ENCODE data around the gene DPH7. TPM values are rescaled to one million over a fixed set of nuclear protein-coding genes. Genes with fewer than 3 reads are reported as not detected.

The DPH7 gene
- total RNA-seq, 1 experiment from 2014 or later, result 54.4 TPM

DNA sequence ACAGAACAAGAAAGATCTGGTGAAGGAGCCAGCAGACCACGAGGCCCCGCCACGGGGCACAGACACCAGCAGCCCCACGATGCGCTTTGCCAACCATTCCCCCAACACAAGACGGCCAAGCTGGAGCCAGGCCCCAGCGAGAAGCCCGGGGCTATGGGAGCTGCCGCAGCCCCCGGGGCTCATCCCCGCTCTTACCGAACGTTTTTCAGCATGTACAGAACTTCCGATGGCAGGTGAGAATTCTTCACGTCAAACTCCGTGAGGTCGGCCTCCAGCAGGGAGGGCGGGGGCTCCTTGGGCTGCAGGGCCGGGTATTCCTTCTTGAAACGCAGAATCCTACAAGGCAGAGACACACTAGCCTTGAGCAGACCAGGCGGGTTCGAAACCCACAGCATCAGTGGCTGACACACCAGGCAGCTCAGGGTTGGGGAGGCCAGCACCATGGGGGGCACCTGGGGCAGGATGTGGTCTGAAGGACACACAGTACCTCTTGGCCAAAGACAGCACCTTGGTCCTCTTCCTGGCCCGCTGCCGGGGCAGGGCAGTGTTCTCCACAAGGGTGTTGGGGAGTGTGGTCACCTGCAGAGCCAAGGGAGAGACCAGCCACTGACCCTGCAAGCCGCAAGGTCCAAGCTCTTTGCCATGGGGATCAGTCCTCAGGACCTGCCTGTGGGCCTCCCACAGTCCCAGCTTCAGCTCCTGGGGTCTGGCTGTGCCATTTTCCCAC lies 35.3 kb downstream of the DPH7 start (continued):
- TF ChIP-seq, protein P1, sequence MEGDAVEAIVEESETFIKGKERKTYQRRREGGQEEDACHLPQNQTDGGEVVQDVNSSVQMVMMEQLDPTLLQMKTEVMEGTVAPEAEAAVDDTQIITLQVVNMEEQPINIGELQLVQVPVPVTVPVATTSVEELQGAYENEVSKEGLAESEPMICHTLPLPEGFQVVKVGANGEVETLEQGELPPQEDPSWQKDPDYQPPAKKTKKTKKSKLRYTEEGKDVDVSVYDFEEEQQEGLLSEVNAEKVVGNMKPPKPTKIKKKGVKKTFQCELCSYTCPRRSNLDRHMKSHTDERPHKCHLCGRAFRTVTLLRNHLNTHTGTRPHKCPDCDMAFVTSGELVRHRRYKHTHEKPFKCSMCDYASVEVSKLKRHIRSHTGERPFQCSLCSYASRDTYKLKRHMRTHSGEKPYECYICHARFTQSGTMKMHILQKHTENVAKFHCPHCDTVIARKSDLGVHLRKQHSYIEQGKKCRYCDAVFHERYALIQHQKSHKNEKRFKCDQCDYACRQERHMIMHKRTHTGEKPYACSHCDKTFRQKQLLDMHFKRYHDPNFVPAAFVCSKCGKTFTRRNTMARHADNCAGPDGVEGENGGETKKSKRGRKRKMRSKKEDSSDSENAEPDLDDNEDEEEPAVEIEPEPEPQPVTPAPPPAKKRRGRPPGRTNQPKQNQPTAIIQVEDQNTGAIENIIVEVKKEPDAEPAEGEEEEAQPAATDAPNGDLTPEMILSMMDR (IDR thresholded peaks at IDR 0.05 in 2 of 3, conservative IDR thresholded peaks at IDR 0.05 in 1 of 3; ENCODE audit: borderline replicate concordance in 1 of 3, insufficient read depth in 1 of 3, low read depth in 2 of 3, low read length in 2 of 3), result no peak
- no peak for TF ChIP-seq POLR2A (IDR thresholded peaks at IDR 0.05; ENCODE audit: borderline replicate concordance, extremely low read depth, insufficient read depth, insufficient read length)
- TF ChIP-seq POLR2AphosphoS5 (IDR thresholded peaks at IDR 0.05; ENCODE audit: low read depth, low read length), result no peak
- no peak for TF ChIP-seq SRF (IDR thresholded peaks at IDR 0.05; ENCODE audit: low read depth)
- no peak for TF ChIP-seq EZH2 (IDR thresholded peaks at IDR 0.05)
- TF ChIP-seq FOSL1 (IDR thresholded peaks at IDR 0.05; ENCODE audit: low read depth), result no peak
- TF ChIP-seq SIN3A (IDR thresholded peaks at IDR 0.05; ENCODE audit: low read depth), result no peak
- TF ChIP-seq, protein P2, sequence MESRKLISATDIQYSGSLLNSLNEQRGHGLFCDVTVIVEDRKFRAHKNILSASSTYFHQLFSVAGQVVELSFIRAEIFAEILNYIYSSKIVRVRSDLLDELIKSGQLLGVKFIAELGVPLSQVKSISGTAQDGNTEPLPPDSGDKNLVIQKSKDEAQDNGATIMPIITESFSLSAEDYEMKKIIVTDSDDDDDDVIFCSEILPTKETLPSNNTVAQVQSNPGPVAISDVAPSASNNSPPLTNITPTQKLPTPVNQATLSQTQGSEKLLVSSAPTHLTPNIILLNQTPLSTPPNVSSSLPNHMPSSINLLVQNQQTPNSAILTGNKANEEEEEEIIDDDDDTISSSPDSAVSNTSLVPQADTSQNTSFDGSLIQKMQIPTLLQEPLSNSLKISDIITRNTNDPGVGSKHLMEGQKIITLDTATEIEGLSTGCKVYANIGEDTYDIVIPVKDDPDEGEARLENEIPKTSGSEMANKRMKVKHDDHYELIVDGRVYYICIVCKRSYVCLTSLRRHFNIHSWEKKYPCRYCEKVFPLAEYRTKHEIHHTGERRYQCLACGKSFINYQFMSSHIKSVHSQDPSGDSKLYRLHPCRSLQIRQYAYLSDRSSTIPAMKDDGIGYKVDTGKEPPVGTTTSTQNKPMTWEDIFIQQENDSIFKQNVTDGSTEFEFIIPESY (IDR thresholded peaks at IDR 0.05; ENCODE audit: extremely low read depth, insufficient replicate concordance, low read length), result no peak
- no peak for TF ChIP-seq CEBPB (IDR thresholded peaks at IDR 0.05; ENCODE audit: low read depth)
- TF ChIP-seq TCF7L2 (IDR thresholded peaks at IDR 0.05; ENCODE audit: borderline replicate concordance, extremely low read depth, insufficient read depth, insufficient read length), result no peak

All from HCT116 (cell line).